Erythroblast (primary cell): Measurements from ENCODE around the gene PCDHGB7.

Source experiments
- GATA1 ChIP-seq: IDR thresholded peaks from 2 replicates; pipeline ENCODE4 v1.6.1; 2011; ENCODE audit warnings: low read depth, mild to moderate bottlenecking, control low read depth, low read length, moderate library complexity
- POLR2A ChIP-seq: IDR thresholded peaks from 2 replicates; pipeline ENCODE4 v1.6.1; 2011; ENCODE audit warnings: mild to moderate bottlenecking, low read length

DNA sequence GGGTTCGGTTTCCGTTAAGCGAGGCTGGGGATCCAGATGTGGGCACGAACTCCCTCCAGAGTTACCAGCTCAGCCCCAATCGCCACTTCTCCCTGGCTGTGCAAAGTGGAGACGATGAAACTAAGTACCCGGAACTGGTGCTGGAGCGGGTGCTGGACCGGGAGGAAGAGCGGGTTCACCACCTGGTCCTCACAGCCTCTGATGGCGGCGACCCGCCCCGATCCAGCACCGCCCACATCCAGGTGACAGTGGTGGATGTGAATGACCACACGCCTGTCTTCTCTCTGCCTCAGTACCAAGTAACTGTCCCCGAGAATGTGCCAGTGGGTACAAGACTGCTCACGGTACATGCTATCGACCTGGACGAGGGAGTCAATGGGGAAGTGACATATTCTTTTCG lies 34.1 kb upstream of the PCDHGB7 start:
- TF ChIP-seq POLR2A (no peak), GATA1 (no peak)
